ENCODE data around the gene CUL1.

Gene CUL1

DNA sequence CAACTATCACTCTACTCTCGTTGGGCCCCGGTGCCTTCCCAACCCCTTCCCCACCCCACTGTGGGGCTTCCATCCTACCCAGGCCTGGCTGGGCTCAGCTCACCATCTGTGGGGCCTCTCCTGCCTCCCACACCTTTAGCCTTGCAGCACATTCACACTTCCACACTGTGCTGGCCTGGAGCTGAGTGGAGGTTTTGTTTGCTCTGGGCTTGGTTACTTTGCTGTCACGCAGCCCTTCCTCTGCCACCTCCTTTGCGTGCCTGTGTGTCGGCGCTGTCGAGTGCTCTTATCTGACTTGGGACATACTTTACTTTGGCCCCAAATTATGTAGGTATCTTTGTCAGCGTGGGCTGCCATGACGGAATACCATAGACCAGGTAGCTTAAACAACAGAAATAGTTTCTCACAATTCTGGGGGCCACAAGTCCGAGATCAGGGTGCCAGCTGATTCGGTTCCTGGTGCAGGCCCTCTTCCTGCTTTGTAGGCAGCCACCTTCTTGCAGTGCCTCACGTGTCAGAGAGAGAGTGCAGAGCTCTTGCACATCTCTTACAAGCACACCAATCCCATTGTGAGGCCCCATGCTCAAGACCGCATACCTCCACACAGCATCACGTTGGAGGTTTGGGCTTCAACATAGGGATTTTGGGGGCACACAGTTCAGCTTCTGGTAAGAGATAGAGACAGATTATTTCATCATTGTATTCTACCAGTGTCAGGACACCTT lies 89.0 kb downstream of the CUL1 start:
- H3K4me3 ChIP-seq (ENCODE audit: low read depth, low read length): no peak overlapping the region
- H3K9me3 ChIP-seq (ENCODE audit: control insufficient read depth, low read length): no peaks in the 10 kb centered on the region
- no peaks in the 10 kb centered on the region for H3K4me1 ChIP-seq
- H3K27me3 ChIP-seq (ENCODE audit: control insufficient read depth, insufficient read depth, low read length): no peaks in the 10 kb centered on the region
- no peaks in the 10 kb centered on the region for H3K36me3 ChIP-seq (ENCODE audit: control insufficient read depth, insufficient read depth, low read length)
- H3K4me2 ChIP-seq (ENCODE audit: low read length): no peak overlapping the region
- H2AFZ ChIP-seq: no peak overlapping the region
- H3K9ac ChIP-seq: no peak overlapping the region
- TF ChIP-seq, protein P1, sequence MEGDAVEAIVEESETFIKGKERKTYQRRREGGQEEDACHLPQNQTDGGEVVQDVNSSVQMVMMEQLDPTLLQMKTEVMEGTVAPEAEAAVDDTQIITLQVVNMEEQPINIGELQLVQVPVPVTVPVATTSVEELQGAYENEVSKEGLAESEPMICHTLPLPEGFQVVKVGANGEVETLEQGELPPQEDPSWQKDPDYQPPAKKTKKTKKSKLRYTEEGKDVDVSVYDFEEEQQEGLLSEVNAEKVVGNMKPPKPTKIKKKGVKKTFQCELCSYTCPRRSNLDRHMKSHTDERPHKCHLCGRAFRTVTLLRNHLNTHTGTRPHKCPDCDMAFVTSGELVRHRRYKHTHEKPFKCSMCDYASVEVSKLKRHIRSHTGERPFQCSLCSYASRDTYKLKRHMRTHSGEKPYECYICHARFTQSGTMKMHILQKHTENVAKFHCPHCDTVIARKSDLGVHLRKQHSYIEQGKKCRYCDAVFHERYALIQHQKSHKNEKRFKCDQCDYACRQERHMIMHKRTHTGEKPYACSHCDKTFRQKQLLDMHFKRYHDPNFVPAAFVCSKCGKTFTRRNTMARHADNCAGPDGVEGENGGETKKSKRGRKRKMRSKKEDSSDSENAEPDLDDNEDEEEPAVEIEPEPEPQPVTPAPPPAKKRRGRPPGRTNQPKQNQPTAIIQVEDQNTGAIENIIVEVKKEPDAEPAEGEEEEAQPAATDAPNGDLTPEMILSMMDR (IDR thresholded peaks at IDR 0.05): no peak
- no peaks in the 10 kb centered on the region for H3K79me2 ChIP-seq
- H3K27ac ChIP-seq: no peak overlapping the region

DNA sequence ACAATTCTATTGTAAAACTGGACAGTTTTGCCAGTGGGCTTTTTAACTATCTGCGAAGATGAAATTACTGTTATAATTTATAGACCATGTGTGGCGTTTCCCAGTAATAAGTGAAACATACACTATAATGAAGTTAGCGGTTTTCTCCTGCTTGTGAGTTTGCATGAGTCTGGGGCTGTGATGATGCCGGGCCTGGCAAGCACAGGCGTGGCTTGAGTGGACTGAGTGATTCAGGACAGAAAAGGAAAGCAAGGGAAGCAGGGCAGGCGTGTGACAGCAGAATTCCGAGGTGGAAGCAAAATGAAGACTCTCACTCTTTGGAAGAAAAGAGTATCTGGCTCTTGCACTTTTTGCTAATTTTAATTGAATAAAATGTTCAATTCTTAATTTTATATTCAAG lies 90.5 kb downstream of the CUL1 start:
- H3K9me3 ChIP-seq (ENCODE audit: control insufficient read depth, low read length): no peaks in the 10 kb centered on the region
- H3K27me3 ChIP-seq (ENCODE audit: control insufficient read depth, insufficient read depth, low read length): no peaks in the 10 kb centered on the region
- no peak overlapping the region for H2AFZ ChIP-seq
- H3K36me3 ChIP-seq (ENCODE audit: control insufficient read depth, insufficient read depth, low read length): no peaks in the 10 kb centered on the region
- H3K4me1 ChIP-seq: no peaks in the 10 kb centered on the region
- no peak overlapping the region for H3K4me3 ChIP-seq (ENCODE audit: low read depth, low read length)
- TF ChIP-seq, protein P1 (IDR thresholded peaks at IDR 0.05): no peak
- no peaks in the 10 kb centered on the region for H3K79me2 ChIP-seq
- no peak overlapping the region for H3K4me2 ChIP-seq (ENCODE audit: low read length)
- no peak overlapping the region for H3K9ac ChIP-seq
- no peak overlapping the region for H3K27ac ChIP-seq

- TF ChIP-seq, protein P1 (IDR thresholded peaks at IDR 0.05): no peak
These were observed 91.5 kb downstream of the CUL1 start for GRCh38 chr7:148790131-148790726.

DNA sequence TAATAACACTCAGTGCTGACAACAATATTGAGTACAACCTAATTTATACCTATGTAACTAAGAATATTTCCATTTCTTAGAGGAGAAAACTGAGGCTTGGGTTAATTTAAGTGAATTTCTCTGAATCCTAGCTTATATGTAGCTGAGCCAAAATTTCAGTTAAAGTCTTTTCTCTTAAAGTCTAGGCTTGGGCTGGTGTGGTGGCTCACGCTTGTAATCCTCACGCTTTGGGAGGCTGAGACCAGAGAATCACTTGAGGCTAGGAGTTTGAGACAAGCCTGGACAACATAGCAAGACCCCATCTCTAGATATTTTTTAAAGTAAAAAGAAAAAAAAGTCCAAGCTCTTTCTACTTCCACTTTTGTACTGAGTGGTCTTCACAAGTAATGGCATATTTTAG lies 92.1 kb downstream of the CUL1 start:
- Histone ChIP-seq H3K4me3 (ENCODE audit: low read depth, low read length) (no peak overlapping the region), H3K4me1 (no peaks in the 10 kb centered on the region), H3K79me2 (no peaks in the 10 kb centered on the region), H3K4me2 (ENCODE audit: low read length) (no peak overlapping the region), H3K9ac (no peak overlapping the region), H3K36me3 (ENCODE audit: control insufficient read depth, insufficient read depth, low read length) (no peaks in the 10 kb centered on the region), H2AFZ (no peak overlapping the region), H3K27ac (no peak overlapping the region), H3K27me3 (ENCODE audit: control insufficient read depth, insufficient read depth, low read length) (no peaks in the 10 kb centered on the region), H3K9me3 (ENCODE audit: control insufficient read depth, low read length) (no peaks in the 10 kb centered on the region)
- TF ChIP-seq, protein P1 (IDR thresholded peaks at IDR 0.05): no peak

More at GRCh38 chr7:148790131-148790726, 91.5 kb downstream of the CUL1 start:
- Histone ChIP-seq H3K4me3 (ENCODE audit: low read depth, low read length) (no peak overlapping the region), H3K27me3 (ENCODE audit: control insufficient read depth, insufficient read depth, low read length) (no peaks in the 10 kb centered on the region), H2AFZ (no peak overlapping the region), H3K79me2 (no peaks in the 10 kb centered on the region), H3K9me3 (ENCODE audit: control insufficient read depth, low read length) (no peaks in the 10 kb centered on the region), H3K4me2 (ENCODE audit: low read length) (no peak overlapping the region), H3K9ac (no peak overlapping the region), H3K36me3 (ENCODE audit: control insufficient read depth, insufficient read depth, low read length) (no peaks in the 10 kb centered on the region), H3K27ac (no peak overlapping the region), H3K4me1 (no peaks in the 10 kb centered on the region)

DNA sequence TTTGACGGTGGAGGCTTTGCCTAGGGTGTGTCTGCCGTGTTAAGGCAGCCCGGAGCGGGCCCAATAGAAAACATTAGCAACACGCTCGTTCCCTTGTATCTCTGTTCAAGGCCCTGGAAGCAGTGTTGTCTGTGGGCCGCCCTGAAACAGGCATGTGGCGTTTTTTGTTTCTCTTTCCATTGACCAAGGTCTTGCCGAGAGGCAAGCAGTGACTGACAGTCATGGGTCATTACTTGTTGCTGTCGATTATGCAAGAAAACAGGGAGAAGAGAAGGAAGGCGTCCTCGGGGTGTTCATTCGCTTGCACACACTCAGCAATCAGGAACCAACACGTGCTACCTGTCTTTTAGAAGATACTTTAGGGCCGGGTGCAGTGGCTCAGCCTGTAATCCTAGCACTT lies 92.8 kb downstream of the CUL1 start:
- Histone ChIP-seq H3K36me3 (ENCODE audit: control insufficient read depth, insufficient read depth, low read length) (no peaks in the 10 kb centered on the region), H2AFZ (no peak overlapping the region), H3K9me3 (ENCODE audit: control insufficient read depth, low read length) (no peaks in the 10 kb centered on the region), H3K9ac (no peak overlapping the region), H3K4me2 (ENCODE audit: low read length) (no peak overlapping the region), H3K27ac (no peak overlapping the region), H3K4me3 (ENCODE audit: low read depth, low read length) (no peak overlapping the region), H3K27me3 (ENCODE audit: control insufficient read depth, insufficient read depth, low read length) (no peaks in the 10 kb centered on the region), H3K79me2 (peaks cover 2% of the 10 kb centered on the region), H3K4me1 (no peaks in the 10 kb centered on the region)
- TF ChIP-seq, protein P1 (IDR thresholded peaks at IDR 0.05): no peak
